Lower lobe of right lung (tissue), 2 donors: Measurements from ENCODE around the gene FN3K. TPM values are rescaled to one million over a fixed set of nuclear protein-coding genes. Genes with fewer than 3 reads are reported as not detected.

Experiments
- ATAC-seq, 2 donors: fragments of 200-7000 bp; cut with Tn5 transposase; one replicate each; pipeline ENCODE4 v1.9.1; 2020 to 2022; ENCODE audit warnings: mild to moderate bottlenecking in 2 of 2, moderate library complexity in 2 of 2
- DNase-seq: peaks from one replicate; pipeline ENCODE4 v3.0.0-alpha.2; 2020
- H3K27ac ChIP-seq: fragments of 200-600 bp; one replicate; pipeline ENCODE4 v1.8.0; 2022
- H3K27me3 ChIP-seq: fragments of 200-600 bp; one replicate; pipeline ENCODE4 v1.8.0; 2022; ENCODE audit warnings: low read depth
- H3K36me3 ChIP-seq: fragments of 200-600 bp; one replicate; pipeline ENCODE4 v1.8.0; 2022; ENCODE audit warnings: mild to moderate bottlenecking
- H3K4me1 ChIP-seq: fragments of 200-600 bp; one replicate; pipeline ENCODE4 v1.8.0; 2022
- H3K4me3 ChIP-seq: fragments of 200-600 bp; one replicate; pipeline ENCODE4 v1.8.0; 2022; ENCODE audit warnings: mild to moderate bottlenecking
- H3K9me3 ChIP-seq: fragments of 200-600 bp; one replicate; pipeline ENCODE4 v1.8.0; 2022
- intact Hi-C: fragments of 100-400 bp; cut with DNase I; formaldehyde crosslinking; loops from one replicate; pipeline ENCODE4 v1.11.0; 2022
- total RNA-seq: library from RNA; stranded (reverse); fragmentation: NEBNext Ultra II Directional; extraction: Animal tissue kit (Norgen Biotek cat#: 25700); gene quantifications from one replicate; pipeline ENCODE4 v1.2.1, GENCODE V29; 2021
- TF ChIP-seq, protein P1 (sequence below): fragments of 200-600 bp; IDR thresholded peaks from one replicate; pipeline ENCODE4 v1.8.0; 2022; ENCODE audit warnings: antibody characterized with exemption, mild to moderate bottlenecking
- donor health status: DM: no; HTN: yes; CAD: no; lungs with severe emphysema.

FN3K gene
- total RNA-seq, 1 donor from 2014 or later: 27.9 TPM

- H3K27ac ChIP-seq: no peak overlapping the region
- intact Hi-C loops: no loop called here
- DNase-seq (no peak), ATAC-seq (no peak)
- no peaks in the 10 kb centered on the region for H3K9me3 ChIP-seq
- TF ChIP-seq, protein P1, sequence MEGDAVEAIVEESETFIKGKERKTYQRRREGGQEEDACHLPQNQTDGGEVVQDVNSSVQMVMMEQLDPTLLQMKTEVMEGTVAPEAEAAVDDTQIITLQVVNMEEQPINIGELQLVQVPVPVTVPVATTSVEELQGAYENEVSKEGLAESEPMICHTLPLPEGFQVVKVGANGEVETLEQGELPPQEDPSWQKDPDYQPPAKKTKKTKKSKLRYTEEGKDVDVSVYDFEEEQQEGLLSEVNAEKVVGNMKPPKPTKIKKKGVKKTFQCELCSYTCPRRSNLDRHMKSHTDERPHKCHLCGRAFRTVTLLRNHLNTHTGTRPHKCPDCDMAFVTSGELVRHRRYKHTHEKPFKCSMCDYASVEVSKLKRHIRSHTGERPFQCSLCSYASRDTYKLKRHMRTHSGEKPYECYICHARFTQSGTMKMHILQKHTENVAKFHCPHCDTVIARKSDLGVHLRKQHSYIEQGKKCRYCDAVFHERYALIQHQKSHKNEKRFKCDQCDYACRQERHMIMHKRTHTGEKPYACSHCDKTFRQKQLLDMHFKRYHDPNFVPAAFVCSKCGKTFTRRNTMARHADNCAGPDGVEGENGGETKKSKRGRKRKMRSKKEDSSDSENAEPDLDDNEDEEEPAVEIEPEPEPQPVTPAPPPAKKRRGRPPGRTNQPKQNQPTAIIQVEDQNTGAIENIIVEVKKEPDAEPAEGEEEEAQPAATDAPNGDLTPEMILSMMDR: no peak
- peaks cover 19% of the 10 kb centered on the region for H3K36me3 ChIP-seq
- H3K4me3 ChIP-seq: no peak overlapping the region
- H3K4me1 ChIP-seq: peaks cover 10% of the 10 kb centered on the region
- H3K27me3 ChIP-seq: no peaks in the 10 kb centered on the region
Observed at GRCh38 chr17:82793974-82794630, 58.7 kb downstream of the FN3K start.

DNA sequence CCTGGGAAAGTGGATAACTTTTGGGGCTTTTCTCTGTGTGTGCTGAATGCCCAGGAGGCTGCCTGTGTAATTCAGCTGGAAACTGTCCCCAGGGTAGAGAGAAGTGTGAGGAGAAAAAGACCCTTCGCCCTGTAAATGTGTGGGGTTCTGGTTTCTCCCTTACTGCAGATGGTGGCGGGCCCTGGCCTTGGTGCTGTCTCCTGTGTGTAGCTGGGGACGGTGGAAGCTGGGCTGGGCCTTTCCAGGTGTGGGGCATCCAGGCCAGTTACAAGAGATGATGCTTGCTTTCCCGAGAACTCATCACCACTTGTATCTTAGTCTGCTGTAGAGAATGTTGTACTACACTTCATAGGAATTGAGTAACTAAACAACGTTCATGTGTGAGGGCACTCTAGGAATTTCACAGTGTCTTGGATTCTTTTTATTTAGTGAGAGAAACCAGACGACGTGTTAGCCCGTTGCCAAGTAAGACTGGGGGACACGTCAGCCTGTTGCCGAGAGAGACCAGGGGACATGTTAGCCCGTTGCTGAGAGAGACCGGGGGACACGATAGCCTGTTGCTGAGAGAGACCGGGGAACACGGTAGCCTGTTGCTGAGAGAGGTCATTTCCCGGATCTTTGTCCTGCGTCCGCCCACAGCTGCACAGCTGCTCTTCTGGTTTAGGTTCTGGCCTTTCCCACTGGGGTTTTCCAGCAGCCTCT is 59.5 kb downstream of the FN3K start:
- Histone ChIP-seq H3K27ac (no peak overlapping the region), H3K9me3 (no peaks in the 10 kb centered on the region), H3K36me3 (peaks cover 24% of the 10 kb centered on the region), H3K4me3 (no peak overlapping the region), H3K4me1 (peaks cover 10% of the 10 kb centered on the region), H3K27me3 (no peaks in the 10 kb centered on the region)
- intact Hi-C loops: no loop called here
- DNase-seq: no peak
- TF ChIP-seq, protein P1: no peak
- ATAC-seq: peak in 1 of 2 donors; percentile 36

DNA sequence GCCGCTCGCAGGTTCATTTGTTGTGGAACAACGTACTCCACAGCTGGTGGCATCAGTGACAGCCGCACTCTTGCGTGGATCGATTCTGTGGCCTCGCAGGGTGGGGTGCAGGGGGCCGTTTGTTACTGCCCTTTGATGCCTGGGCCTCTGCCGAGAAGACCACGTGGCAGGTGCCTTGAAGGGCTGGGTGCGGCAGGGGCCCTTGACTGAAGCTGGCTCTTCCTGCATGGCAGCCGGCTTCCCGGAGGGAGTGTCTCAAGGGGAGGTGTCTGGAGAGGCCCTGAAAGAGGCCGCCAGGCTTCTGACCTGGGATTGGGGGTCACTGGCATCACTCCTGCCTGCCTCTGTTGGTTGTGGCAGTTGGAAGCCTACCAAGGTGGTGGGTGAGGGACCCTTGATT is 60.2 kb downstream of the FN3K start:
- peaks cover 31% of the 10 kb centered on the region for H3K36me3 ChIP-seq
- DNase-seq: peak; percentile 79
- H3K4me1 ChIP-seq: peaks cover 10% of the 10 kb centered on the region
- peak overlapping the region; percentile 14 for H3K27ac ChIP-seq
- no peaks in the 10 kb centered on the region for H3K9me3 ChIP-seq
- no peaks in the 10 kb centered on the region for H3K27me3 ChIP-seq
- intact Hi-C loops: no loop called here
- H3K4me3 ChIP-seq: no peak overlapping the region
- TF ChIP-seq, protein P1: no peak
- peak; percentile 86 to 88 for ATAC-seq

GRCh38 chr17:82797061-82797460 is 61.6 kb downstream of the FN3K start:
- TF ChIP-seq, protein P1: no peak
- ATAC-seq (no peak), DNase-seq (no peak)
- H3K4me3 ChIP-seq: no peak overlapping the region
- no peaks in the 10 kb centered on the region for H3K9me3 ChIP-seq
- peaks cover 10% of the 10 kb centered on the region for H3K4me1 ChIP-seq
- intact Hi-C loops: no loop called here
- H3K27me3 ChIP-seq: no peaks in the 10 kb centered on the region
- no peak overlapping the region for H3K27ac ChIP-seq
- H3K36me3 ChIP-seq: peaks cover 32% of the 10 kb centered on the region

DNA sequence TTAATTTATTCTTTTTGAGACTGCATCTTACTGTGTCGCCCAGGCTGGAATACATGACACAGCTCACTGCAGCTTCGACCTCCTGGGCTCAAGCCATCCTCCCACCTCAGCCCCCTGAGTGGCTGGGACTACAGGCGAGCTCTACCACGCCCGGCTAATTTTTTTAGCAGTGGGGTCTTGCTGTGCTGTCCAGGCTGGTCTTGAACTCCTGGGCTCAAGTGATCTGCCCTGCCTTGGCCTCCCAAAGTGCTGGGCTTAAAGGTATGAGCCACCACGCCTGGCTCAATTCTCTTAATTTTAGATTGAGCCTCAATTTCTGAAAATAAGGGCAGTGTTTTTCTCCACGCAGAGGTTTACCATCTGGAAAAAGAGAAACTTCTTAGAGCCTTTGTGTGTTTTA is 63.3 kb downstream of the FN3K start:
- TF ChIP-seq, protein P1: no peak
- Histone ChIP-seq H3K27ac (no peak overlapping the region), H3K36me3 (peaks cover 29% of the 10 kb centered on the region), H3K4me3 (no peak overlapping the region), H3K27me3 (no peaks in the 10 kb centered on the region), H3K9me3 (no peaks in the 10 kb centered on the region), H3K4me1 (peaks cover 10% of the 10 kb centered on the region)
- intact Hi-C loops: no loop called here
- ATAC-seq: no peak
- DNase-seq: no peak
